ENCODE results near the gene PINLYP. TPM values are rescaled to one million over a fixed set of nuclear protein-coding genes. Genes with fewer than 3 reads are reported as not detected.

Gene PINLYP
- total RNA-seq, 1 experiment from 2014 or later: 0.17 TPM

- no TSS peak for BruUV-seq (replicated peaks)
Observed at GRCh38 chr19:43631491-43631890, 55.9 kb downstream of the PINLYP start.

More at GRCh38 chr19:43631491-43631890, 55.9 kb downstream of the PINLYP start:
- DNase-seq (ENCODE audit: low read depth, low spot score): no peak
- Histone ChIP-seq H3K9me3 (ENCODE audit: control insufficient read depth in 1 of 2, insufficient read depth in 1 of 2, low read depth in 1 of 2, low read length in 2 of 2) (no peaks in the 10 kb centered on the region), H4K20me1 (ENCODE audit: insufficient read depth) (no peaks in the 10 kb centered on the region), H3K4me2 (ENCODE audit: low read length) (no peak overlapping the region), H3K9me2 (ENCODE audit: insufficient read depth) (no peaks in the 10 kb centered on the region), H3K27ac (ENCODE audit: low read depth, low read length) (no peak overlapping the region), H3K4me3 (replicated peaks in 1 of 2; ENCODE audit: low read depth in 1 of 2, low read length in 2 of 2) (no peak overlapping the region), H3K27me3 (ENCODE audit: insufficient read depth, low read length) (no peaks in the 10 kb centered on the region), H3K79me2 (ENCODE audit: insufficient read depth, low read length) (no peaks in the 10 kb centered on the region), H3K9ac (ENCODE audit: low read length) (no peak overlapping the region), H3K36me3 (ENCODE audit: control insufficient read depth in 1 of 2, insufficient read depth in 2 of 2, low read length in 2 of 2) (no peaks in the 10 kb centered on the region), H2AFZ (ENCODE audit: low read depth, low read length, poor library complexity, severe bottlenecking) (no peak overlapping the region), H3K4me1 (ENCODE audit: control insufficient read depth in 1 of 2, insufficient read depth in 2 of 2, low read length in 2 of 2) (peaks cover 4 to 14% of the 10 kb centered on the region in 2 experiments; a peak in 3 of 4 replicates)
- ChIA-PET RAD21 (ENCODE audit: low non-redundant PET in 1 of 2, low total read pairs in 2 of 2, uncharacterized antibody in 2 of 2, unreplicated experiment in 2 of 2) (no interaction called here), POLR2A (no interaction called here), CTCF (no interaction called here)
- ATAC-seq: no peak
- intact Hi-C loops (cut with micrococcal nuclease): no loop called here
- TF ChIP-seq SP1 (IDR thresholded peaks at IDR 0.05; ENCODE audit: low read depth): no peak
- TF ChIP-seq ZFX (IDR thresholded peaks at IDR 0.05): no peak
- TF ChIP-seq EGR1 (IDR thresholded peaks at IDR 0.05; ENCODE audit: low read depth): no peak
- no peak for TF ChIP-seq RAD21 (IDR thresholded peaks at IDR 0.05; ENCODE audit: low read depth)
- TF ChIP-seq, protein P1, sequence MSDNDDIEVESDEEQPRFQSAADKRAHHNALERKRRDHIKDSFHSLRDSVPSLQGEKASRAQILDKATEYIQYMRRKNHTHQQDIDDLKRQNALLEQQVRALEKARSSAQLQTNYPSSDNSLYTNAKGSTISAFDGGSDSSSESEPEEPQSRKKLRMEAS (IDR thresholded peaks at IDR 0.05): no peak
- TF ChIP-seq CBX3 (IDR thresholded peaks at IDR 0.05; ENCODE audit: low read depth): no peak
- TF ChIP-seq CEBPB (IDR thresholded peaks at IDR 0.05; ENCODE audit: low read depth): no peak
- TF ChIP-seq, protein P2, sequence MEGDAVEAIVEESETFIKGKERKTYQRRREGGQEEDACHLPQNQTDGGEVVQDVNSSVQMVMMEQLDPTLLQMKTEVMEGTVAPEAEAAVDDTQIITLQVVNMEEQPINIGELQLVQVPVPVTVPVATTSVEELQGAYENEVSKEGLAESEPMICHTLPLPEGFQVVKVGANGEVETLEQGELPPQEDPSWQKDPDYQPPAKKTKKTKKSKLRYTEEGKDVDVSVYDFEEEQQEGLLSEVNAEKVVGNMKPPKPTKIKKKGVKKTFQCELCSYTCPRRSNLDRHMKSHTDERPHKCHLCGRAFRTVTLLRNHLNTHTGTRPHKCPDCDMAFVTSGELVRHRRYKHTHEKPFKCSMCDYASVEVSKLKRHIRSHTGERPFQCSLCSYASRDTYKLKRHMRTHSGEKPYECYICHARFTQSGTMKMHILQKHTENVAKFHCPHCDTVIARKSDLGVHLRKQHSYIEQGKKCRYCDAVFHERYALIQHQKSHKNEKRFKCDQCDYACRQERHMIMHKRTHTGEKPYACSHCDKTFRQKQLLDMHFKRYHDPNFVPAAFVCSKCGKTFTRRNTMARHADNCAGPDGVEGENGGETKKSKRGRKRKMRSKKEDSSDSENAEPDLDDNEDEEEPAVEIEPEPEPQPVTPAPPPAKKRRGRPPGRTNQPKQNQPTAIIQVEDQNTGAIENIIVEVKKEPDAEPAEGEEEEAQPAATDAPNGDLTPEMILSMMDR (IDR thresholded peaks at IDR 0.05 in 2 of 3, conservative IDR thresholded peaks at IDR 0.05 in 1 of 3; ENCODE audit: borderline replicate concordance in 1 of 3, insufficient read depth in 1 of 3, low read depth in 2 of 3, low read length in 2 of 3): no peak
- no peak for TF ChIP-seq YY1 (IDR thresholded peaks at IDR 0.05; ENCODE audit: extremely low read depth, insufficient replicate concordance, low read depth, low read length)
- TF ChIP-seq SIN3A (IDR thresholded peaks at IDR 0.05; ENCODE audit: low read depth): no peak
- TF ChIP-seq ZNF274 (IDR thresholded peaks at IDR 0.05; ENCODE audit: low read depth, low read length): no peak
- no peak for TF ChIP-seq REST (IDR thresholded peaks at IDR 0.05; ENCODE audit: low read depth)
- TF ChIP-seq TCF7L2 (IDR thresholded peaks at IDR 0.05; ENCODE audit: borderline replicate concordance, extremely low read depth, insufficient read depth, insufficient read length): no peak
- TF ChIP-seq ATF3 (IDR thresholded peaks at IDR 0.05): no peak

All from HCT116 (cell line).